ENCODE measurements around the gene MAT1A.

GRCh38 chr10:80323311-80323710 lies 33.9 kb upstream of the MAT1A start:
- TF ChIP-seq REST (tag by site-specific recombination; IDR thresholded peaks at IDR 0.05) (no peak), CTCF (tag by site-specific recombination; IDR thresholded peaks at IDR 0.05) (no peak), ZNF768 (tag by site-specific recombination; IDR thresholded peaks at IDR 0.05) (no peak), ZNF449 (tag by site-specific recombination; IDR thresholded peaks at IDR 0.05) (no peak), ZNF146 (tag by site-specific recombination; IDR thresholded peaks at IDR 0.05) (no peak), ZFP3 (tag by site-specific recombination; IDR thresholded peaks at IDR 0.05; ENCODE audit: low read depth) (no peak), EGR2 (tag by site-specific recombination; IDR thresholded peaks at IDR 0.05; ENCODE audit: low read depth) (no peak), PRDM2 (tag by site-specific recombination; IDR thresholded peaks at IDR 0.05; ENCODE audit: borderline replicate concordance) (no peak), ZNF274 (IDR thresholded peaks at IDR 0.05; ENCODE audit: low read length) (no peak), ZNF274 (tag by site-specific recombination; IDR thresholded peaks at IDR 0.05; ENCODE audit: borderline replicate concordance) (no peak), ZNF843 (tag by site-specific recombination; IDR thresholded peaks at IDR 0.05) (no peak), ZNF501 (tag by site-specific recombination; IDR thresholded peaks at IDR 0.05) (no peak), GLIS2 (tag by site-specific recombination; IDR thresholded peaks at IDR 0.05) (no peak), SALL2 (tag by site-specific recombination; IDR thresholded peaks at IDR 0.05; ENCODE audit: borderline replicate concordance) (no peak), WT1 (tag by site-specific recombination; IDR thresholded peaks at IDR 0.05) (no peak)

Data from HEK293 (cell line).